Measurements from ENCODE around the gene COL9A1.
A peak's percentile ranks its signal among the peaks of the same experiment; 100 is the strongest.
"Not testable (repeated sequence)": the region's sequence is repeated elsewhere in the genome, so short reads cannot be mapped to it uniquely, and the experiment has no call there.

The COL9A1 gene

GRCh38 chr6:70309243-70309642 lies 6.4 kb upstream of the COL9A1 start:
- no peak for ATAC-seq
- Mint-ChIP-seq H3K36me3 (no peaks in the 10 kb centered on the region), H3K27me3 (peaks cover 30% of the 10 kb centered on the region), H3K27ac (no peak overlapping the region), H3K9me3 (no peaks in the 10 kb centered on the region), H3K4me3 (no peak overlapping the region), H3K4me1 (no peaks in the 10 kb centered on the region)

DNA sequence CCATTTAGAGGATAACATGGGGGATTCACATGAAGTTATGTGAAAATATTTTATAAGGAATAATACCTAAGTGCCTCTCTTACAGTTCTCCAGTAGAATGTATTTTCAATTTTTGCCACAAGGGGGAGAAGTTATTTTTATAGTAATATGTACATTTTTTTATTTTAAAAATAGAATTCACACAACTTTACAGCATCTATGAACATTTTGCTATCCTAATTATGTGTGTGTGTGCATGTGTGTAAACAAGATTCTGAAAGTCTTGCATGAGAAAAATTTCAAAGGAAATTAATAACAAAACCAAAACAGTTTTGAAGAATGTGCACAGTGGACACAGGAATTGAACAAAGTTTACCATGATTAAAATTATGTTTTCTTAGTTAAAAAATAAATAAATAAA lies 5.3 kb upstream of the COL9A1 start:
- peaks cover 41% of the 10 kb centered on the region for H3K27me3 Mint-ChIP-seq
- not testable (repeated sequence) for H3K27ac Mint-ChIP-seq, H3K4me3 Mint-ChIP-seq, H3K36me3 Mint-ChIP-seq, H3K9me3 Mint-ChIP-seq, ATAC-seq, H3K4me1 Mint-ChIP-seq

GRCh38 chr6:70307008-70307407 lies 4.1 kb upstream of the COL9A1 start:
- Mint-ChIP-seq H3K4me1 (no peaks in the 10 kb centered on the region), H3K9me3 (no peaks in the 10 kb centered on the region), H3K36me3 (no peaks in the 10 kb centered on the region), H3K4me3 (no peak overlapping the region), H3K27me3 (peaks cover 51% of the 10 kb centered on the region), H3K27ac (no peak overlapping the region)
- ATAC-seq = no peak

- no peaks in the 10 kb centered on the region for H3K4me1 Mint-ChIP-seq
- H3K27me3 Mint-ChIP-seq = peaks cover 41% of the 10 kb centered on the region
- ATAC-seq = no peak
- no peak overlapping the region for H3K27ac Mint-ChIP-seq
- no peak overlapping the region for H3K4me3 Mint-ChIP-seq
- H3K36me3 Mint-ChIP-seq = no peaks in the 10 kb centered on the region
- no peaks in the 10 kb centered on the region for H3K9me3 Mint-ChIP-seq
These were observed 1.7 kb upstream of the COL9A1 start for GRCh38 chr6:70304616-70305015.

DNA sequence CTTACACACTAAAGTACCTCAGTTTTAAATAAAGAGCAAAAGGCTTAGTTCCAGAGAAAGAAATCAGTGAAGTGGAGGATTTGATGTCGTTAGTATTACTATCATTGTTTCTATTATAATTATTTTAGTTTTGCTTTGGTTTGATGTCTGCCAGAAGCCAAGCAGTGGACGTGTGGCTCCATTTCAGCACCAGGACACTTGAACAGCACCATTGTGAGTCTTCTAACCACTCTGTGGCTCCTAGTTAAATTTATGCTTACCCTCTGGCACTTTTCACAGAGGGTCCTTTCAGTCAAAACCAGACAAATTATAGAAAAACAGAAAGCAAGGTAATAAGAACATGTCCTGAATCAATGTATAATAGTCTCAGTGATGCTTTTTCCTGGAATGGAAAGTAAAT lies 3.4 kb downstream of the COL9A1 start:
- Mint-ChIP-seq H3K36me3 (no peaks in the 10 kb centered on the region), H3K4me3 (no peak overlapping the region), H3K27ac (no peak overlapping the region), H3K9me3 (no peaks in the 10 kb centered on the region), H3K4me1 (no peaks in the 10 kb centered on the region), H3K27me3 (peaks cover 33% of the 10 kb centered on the region)
- ATAC-seq = no peak

GRCh38 chr6:70298068-70298467 lies 4.8 kb downstream of the COL9A1 start:
- no peaks in the 10 kb centered on the region for H3K4me1 Mint-ChIP-seq
- peaks cover 29% of the 10 kb centered on the region for H3K27me3 Mint-ChIP-seq
- H3K27ac Mint-ChIP-seq = no peak overlapping the region
- ATAC-seq = no peak
- H3K4me3 Mint-ChIP-seq = no peak overlapping the region
- H3K9me3 Mint-ChIP-seq = no peaks in the 10 kb centered on the region
- no peaks in the 10 kb centered on the region for H3K36me3 Mint-ChIP-seq

- ATAC-seq = no peak
- peaks cover 11% of the 10 kb centered on the region for H3K27me3 Mint-ChIP-seq
- no peaks in the 10 kb centered on the region for H3K9me3 Mint-ChIP-seq
- H3K36me3 Mint-ChIP-seq = no peaks in the 10 kb centered on the region
- no peaks in the 10 kb centered on the region for H3K4me1 Mint-ChIP-seq
- no peak overlapping the region for H3K4me3 Mint-ChIP-seq
- H3K27ac Mint-ChIP-seq = no peak overlapping the region
These were observed 10.7 kb downstream of the COL9A1 start for GRCh38 chr6:70292193-70292592.

- Mint-ChIP-seq H3K36me3 (no peaks in the 10 kb centered on the region), H3K27me3 (peaks cover 13% of the 10 kb centered on the region), H3K4me1 (no peaks in the 10 kb centered on the region), H3K9me3 (no peaks in the 10 kb centered on the region), H3K4me3 (no peak overlapping the region), H3K27ac (no peak overlapping the region)
- ATAC-seq = no peak
These were observed 13.6 kb downstream of the COL9A1 start for GRCh38 chr6:70289299-70289698.

DNA sequence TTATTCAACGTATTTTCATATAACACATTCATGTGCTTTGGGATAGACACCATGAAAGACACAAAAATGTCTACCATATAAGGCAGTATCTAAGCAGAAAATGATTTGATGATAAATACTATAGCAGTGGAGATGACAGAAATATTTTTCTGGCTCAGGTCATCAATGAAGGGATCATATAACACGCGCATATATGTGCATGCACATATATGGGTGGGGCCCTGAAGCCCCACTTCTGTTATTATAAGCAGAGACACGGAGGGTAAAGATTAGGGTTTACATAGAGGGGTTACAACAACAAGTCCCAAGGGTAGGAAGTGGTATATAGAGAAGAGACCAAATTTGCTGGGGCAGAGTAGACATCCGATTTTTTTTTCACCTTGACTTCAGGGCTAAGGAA lies 16.0 kb downstream of the COL9A1 start:
- no peaks in the 10 kb centered on the region for H3K9me3 Mint-ChIP-seq
- ATAC-seq = no peak
- H3K27ac Mint-ChIP-seq = no peak overlapping the region
- H3K4me3 Mint-ChIP-seq = no peak overlapping the region
- no peaks in the 10 kb centered on the region for H3K36me3 Mint-ChIP-seq
- peaks cover 26% of the 10 kb centered on the region for H3K27me3 Mint-ChIP-seq
- no peaks in the 10 kb centered on the region for H3K4me1 Mint-ChIP-seq

DNA sequence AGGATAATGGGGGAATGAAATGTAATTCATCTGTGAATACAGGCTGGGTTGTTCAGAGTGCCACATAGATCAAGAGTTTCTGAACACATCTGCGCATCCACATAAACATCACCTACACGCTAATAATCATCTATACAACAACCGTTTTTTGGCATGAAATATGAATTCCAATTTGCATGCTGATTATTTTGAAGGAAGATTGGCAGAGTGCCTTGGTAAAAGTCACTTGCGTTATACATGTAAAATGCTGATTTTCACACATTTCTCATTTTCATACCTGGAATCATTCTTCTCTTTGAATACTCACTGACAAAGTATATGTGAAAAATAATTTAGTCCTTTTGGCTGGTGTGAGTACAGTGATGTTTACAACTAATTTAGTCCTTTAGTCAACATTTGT lies 17.7 kb downstream of the COL9A1 start:
- Mint-ChIP-seq H3K4me3 (no peak overlapping the region), H3K27ac (no peak overlapping the region), H3K36me3 (no peaks in the 10 kb centered on the region), H3K9me3 (no peaks in the 10 kb centered on the region), H3K4me1 (no peaks in the 10 kb centered on the region), H3K27me3 (peaks cover 43% of the 10 kb centered on the region)
- no peak for ATAC-seq

DNA sequence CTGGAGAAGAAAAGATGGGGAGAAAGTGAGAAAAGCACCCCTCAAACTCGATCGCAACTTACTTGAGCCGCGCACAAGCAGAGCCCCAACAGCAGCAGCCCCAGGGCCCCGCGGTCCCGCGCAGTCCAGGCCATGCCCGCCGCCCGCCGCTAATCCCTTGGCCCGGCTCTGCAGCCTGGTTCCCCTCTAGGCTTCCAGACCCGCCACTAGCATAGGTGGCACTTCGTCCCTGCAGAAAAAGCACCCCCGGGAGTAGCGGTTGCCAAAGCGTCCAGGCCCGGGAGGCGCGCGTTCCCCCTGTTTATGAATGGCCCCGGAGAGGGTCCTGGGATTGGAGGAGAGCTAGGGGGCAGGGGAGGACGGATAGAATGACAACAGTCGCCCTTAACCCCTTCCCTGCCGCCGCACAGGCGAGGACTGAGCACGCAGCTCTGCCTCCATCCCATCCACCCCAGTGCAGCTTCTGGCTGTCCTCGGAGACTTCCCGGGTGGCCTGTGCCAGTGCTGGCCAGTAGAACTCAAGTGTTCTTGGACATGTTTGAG lies 19.9 kb downstream of the COL9A1 start:
- ATAC-seq = peak; percentile 32
- Mint-ChIP-seq H3K36me3 (no peaks in the 10 kb centered on the region), H3K4me3 (no peak overlapping the region), H3K4me1 (no peaks in the 10 kb centered on the region), H3K27ac (no peak overlapping the region), H3K9me3 (no peaks in the 10 kb centered on the region), H3K27me3 (peaks cover 54% of the 10 kb centered on the region)

GRCh38 chr6:70282312-70282918 lies 20.5 kb downstream of the COL9A1 start:
- no peak overlapping the region for H3K4me3 Mint-ChIP-seq
- H3K9me3 Mint-ChIP-seq = no peaks in the 10 kb centered on the region
- peaks cover 59% of the 10 kb centered on the region for H3K27me3 Mint-ChIP-seq
- no peaks in the 10 kb centered on the region for H3K36me3 Mint-ChIP-seq
- H3K27ac Mint-ChIP-seq = no peak overlapping the region
- ATAC-seq = no peak
- no peaks in the 10 kb centered on the region for H3K4me1 Mint-ChIP-seq

- Mint-ChIP-seq H3K4me3 (no peak overlapping the region), H3K4me1 (no peaks in the 10 kb centered on the region), H3K27me3 (peaks cover 64% of the 10 kb centered on the region), H3K9me3 (no peaks in the 10 kb centered on the region), H3K36me3 (no peaks in the 10 kb centered on the region), H3K27ac (no peak overlapping the region)
- no peak for ATAC-seq
These were observed 21.0 kb downstream of the COL9A1 start for GRCh38 chr6:70281923-70282311.

GRCh38 chr6:70280400-70280853 lies 22.5 kb downstream of the COL9A1 start:
- no peaks in the 10 kb centered on the region for H3K9me3 Mint-ChIP-seq
- no peaks in the 10 kb centered on the region for H3K36me3 Mint-ChIP-seq
- no peak overlapping the region for H3K4me3 Mint-ChIP-seq
- peak; percentile 25 for ATAC-seq
- H3K4me1 Mint-ChIP-seq = no peaks in the 10 kb centered on the region
- H3K27ac Mint-ChIP-seq = no peak overlapping the region
- peaks cover 68% of the 10 kb centered on the region for H3K27me3 Mint-ChIP-seq

DNA sequence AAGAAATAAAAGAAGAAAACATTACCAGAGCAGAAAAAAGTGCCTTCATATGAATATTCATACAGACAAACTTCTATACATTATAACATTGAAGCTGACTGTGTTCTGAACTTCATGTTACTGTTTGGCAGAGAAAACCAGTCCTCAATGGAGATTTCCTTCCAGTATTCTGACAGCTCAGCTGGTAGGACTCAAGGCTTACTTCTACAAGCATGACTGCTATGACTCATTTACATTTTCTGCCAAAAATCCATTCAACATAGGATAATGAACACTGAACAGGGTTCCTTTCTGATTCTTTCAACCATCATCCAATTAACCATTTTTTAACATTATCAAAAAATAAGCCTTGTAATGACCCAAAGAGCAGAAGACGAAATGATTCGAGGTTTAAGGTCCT lies 25.4 kb downstream of the COL9A1 start:
- H3K27me3 Mint-ChIP-seq = peaks cover 49% of the 10 kb centered on the region
- H3K4me1 Mint-ChIP-seq = no peaks in the 10 kb centered on the region
- H3K4me3 Mint-ChIP-seq = no peak overlapping the region
- H3K27ac Mint-ChIP-seq = no peak overlapping the region
- no peak for ATAC-seq
- no peaks in the 10 kb centered on the region for H3K36me3 Mint-ChIP-seq
- no peaks in the 10 kb centered on the region for H3K9me3 Mint-ChIP-seq

DNA sequence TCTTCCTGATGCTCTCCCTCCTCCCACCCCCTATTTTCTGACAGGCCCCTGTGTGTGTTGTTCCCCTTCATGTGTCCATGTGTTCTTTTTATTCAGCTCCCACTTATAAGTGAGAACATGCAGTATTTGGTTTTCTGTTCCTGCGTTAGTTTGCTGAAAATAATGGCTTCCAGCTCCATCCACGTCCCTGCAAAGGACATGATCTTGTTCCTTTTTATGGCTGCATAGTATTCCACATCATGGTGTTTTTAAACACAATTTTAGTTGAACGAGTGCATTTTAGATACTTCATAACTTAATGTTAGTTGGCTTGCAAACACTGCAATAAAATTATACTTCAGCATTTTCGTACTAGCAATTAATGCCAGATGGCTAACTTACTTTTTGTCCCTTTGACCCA lies 28.5 kb downstream of the COL9A1 start:
- Mint-ChIP-seq H3K4me3 (no peak overlapping the region), H3K27ac (no peak overlapping the region), H3K36me3 (no peaks in the 10 kb centered on the region), H3K9me3 (no peaks in the 10 kb centered on the region), H3K27me3 (peaks cover 23% of the 10 kb centered on the region), H3K4me1 (no peaks in the 10 kb centered on the region)
- ATAC-seq = no peak

All from stimulated activated memory B cell treated with anti-CD40 and anti-IgM and Interleukin-4, amounts not matched to agents 10 μg/mL and 1 μg/mL and 100 μg/mL, for 72 hours (primary cell).